Heart right ventricle (tissue), 16 donors: ENCODE results near the gene TNFRSF25. TPM values are rescaled to one million over a fixed set of nuclear protein-coding genes. Genes with fewer than 3 reads are reported as not detected.

Experiments
- ATAC-seq, 8 donors: fragments of 200-7000 bp; cut with Tn5 transposase; one replicate each; pipeline ENCODE4 v1.9.1; 2020; ENCODE audit warnings: mild to moderate bottlenecking in 8 of 8, moderate library complexity in 8 of 8, moderate number of reproducible peaks in 1 of 8
- DNase-seq, 2 donors: peaks; one replicate each; pipeline ENCODE4 v3.0.0-alpha.2; 2020
- H3K27ac ChIP-seq, 10 donors: fragments of 200-600 bp; sonication (generic) in 2 of 10; one replicate each; pipeline versions ENCODE4 v1.5.0 to v1.8.0; 2020 to 2022; ENCODE audit warnings: mild to moderate bottlenecking in 3 of 10
- H3K27me3 ChIP-seq, 7 donors: fragments of 200-600 bp; one replicate each; pipeline ENCODE4 v1.8.0; 2021 to 2022; ENCODE audit warnings: mild to moderate bottlenecking in 2 of 7
- H3K36me3 ChIP-seq, 9 donors: fragments of 200-600 bp; sonication (generic) in 1 of 9; one replicate each; pipeline versions ENCODE4 v1.5.0 to v1.8.0; 2020 to 2022; ENCODE audit warnings: mild to moderate bottlenecking in 2 of 9
- H3K4me1 ChIP-seq, 9 donors: fragments of 200-600 bp; sonication (generic) in 1 of 9; one replicate each; pipeline versions ENCODE4 v1.5.0 to v1.8.0; 2020 to 2022; ENCODE audit warnings: mild to moderate bottlenecking in 4 of 9
- H3K4me3 ChIP-seq, 10 donors: fragments of 200-600 bp; sonication (generic) in 2 of 10; one replicate each; pipeline versions ENCODE4 v1.5.0 to v1.8.0; 2020 to 2022; ENCODE audit warnings: mild to moderate bottlenecking in 7 of 10, moderate library complexity in 2 of 10
- H3K9me3 ChIP-seq, 11 donors: fragments of 200-600 bp in 10 of 11; sonication (generic) in 2 of 11; one replicate each; pipeline versions ENCODE4 v1.5.0 to v1.8.0; 2013 to 2022; ENCODE audit warnings: mild to moderate bottlenecking in 2 of 11, control low read depth in 1 of 11, moderate library complexity in 1 of 11
- CTCF ChIP-seq, 9 donors: fragments of 200-600 bp; sonication (generic) in 2 of 9; IDR thresholded peaks; one replicate each; pipeline versions ENCODE4 v1.5.0 to v1.8.0; 2021 to 2022; ENCODE audit warnings: antibody characterized with exemption in 9 of 9, mild to moderate bottlenecking in 5 of 9, moderate library complexity in 1 of 9
- WGBS, 2 donors: extraction: QIAGEN DNeasy Blood & Tissue Kit; methylation state at CpG; one replicate each; pipeline ENCODE4 v1.1.7; 2013; ENCODE audit warnings: inconsistent platforms in 1 of 2; 5-methylcytosine and 5-hydroxymethylcytosine counted together
- intact Hi-C, 10 donors: fragments of 100-400 bp; cut with DNase I; formaldehyde crosslinking; loops; one replicate each; pipeline versions ENCODE4 v1.11.1 to v1.14.2; 2022
- polyA plus RNA-seq, 2 donors: library from polyadenylated mRNA; stranded (reverse); fragments of 200-250 nt; gene quantifications; one replicate each; pipeline ENCODE4 v1.2.3, GENCODE V29; 2013
- total RNA-seq, 10 donors: library from RNA; stranded (reverse); fragmentation: NEBNext Ultra II Directional in 3 of 10; extraction: Animal tissue kit (Norgen Biotek cat#: 25700) in 3 of 10; gene quantifications; one replicate each; pipeline versions ENCODE4 v1.2.1 to v1.2.4, GENCODE V29; 2021 to 2023
- donor health status: Arrhythmogenic right ventricular cardiomyopathy.
- donor health status: ischemic (EF 13 %, LVEDD 7.1; RV severe dilation, severe dysfunction).
- donor health status: healthy with polysubstance abuse.
- donor health status: DM: no; HTN: yes; CAD: no.
- donor health status: DM: no; HTN: no; CAD: no.
- donor health status: ischemic (EF 25% LVEDD 6.9; RV normal size, moderate dysfunction).
- donor health status: ischemic (EF 25% LVEDD 5.7; RV mildly dilated, moderate dysfunction).
- donor health status: healthy.
- donor health status: DM: yes; HTN: yes; CAD: no.
- donor health status: Ischemic cardiomyopathy.
- donor health status: ischemic (EF 35%, LVEDD 5.7; RV mildly dilated, moderate dysfunction).
- donor health status: nonischemic (EF 11% LVEDD 7.7; RV severe dilation, severe dysfunction).
- donor health status: DM: yes; HTN: yes; CAD: no.
- donor health status: PGD.
- donor health status: ischemic (EF 29% LVEDD 5.4; RV normal size, mild dysfunction).
- donor health status: nonischemic (EF 23%, LVEDD 6.1; RV moderate dilation, normal function).

The TNFRSF25 gene
- total and polyA plus RNA-seq, 12 donors = 4.0 to 43.1 (median 7.3) TPM

DNA sequence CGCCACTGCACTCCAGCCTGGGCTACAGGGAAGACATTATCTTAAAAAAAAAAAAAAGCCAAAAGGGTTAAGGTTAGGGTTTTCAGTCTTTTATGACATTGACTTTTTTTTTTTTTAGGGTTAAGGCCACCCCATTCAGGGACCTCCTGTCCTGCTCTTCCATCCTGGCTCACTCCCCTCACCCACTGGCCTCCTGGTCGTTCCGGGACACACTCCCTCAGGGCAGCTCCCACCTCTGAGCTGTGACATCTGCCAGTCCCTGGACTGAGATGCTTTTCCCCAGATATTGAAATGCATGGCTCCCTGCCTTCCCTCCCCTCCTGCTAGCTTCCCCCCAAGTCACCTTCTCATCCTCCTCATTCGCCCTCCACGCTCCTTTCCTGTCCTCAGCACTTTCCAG is 15.8 kb upstream of the TNFRSF25 start:
- intact Hi-C loops = loop anchor here in 3 of 10 donors (10.0 kb wide), 3 partner anchors 53 to 163 kb away; no protein-coding TSS in a partner anchor
- H3K27me3 ChIP-seq = peaks cover 0 to 34% (median 5%) of the 10 kb centered on the region in 7 donors
- DNase-seq = no peak
- H3K9me3 ChIP-seq = no peaks in the 10 kb centered on the region
- peaks cover 0 to 21% (median 0%) of the 10 kb centered on the region in 9 donors for H3K36me3 ChIP-seq
- WGBS, 2 donors = 81 to 84% methylated on average over 4 to 5 of the region's 5 CpGs
- ATAC-seq = no peak
- H3K4me1 ChIP-seq = peaks cover 4 to 29% (median 19%) of the 10 kb centered on the region in 9 donors
- no peak overlapping the region for H3K27ac ChIP-seq
- no peak overlapping the region for H3K4me3 ChIP-seq
- TF ChIP-seq CTCF (IDR thresholded peaks at IDR 0.05) = no peak

- DNase-seq (no peak), ATAC-seq (no peak)
- H3K9me3 ChIP-seq = no peaks in the 10 kb centered on the region
- H3K27me3 ChIP-seq = no peaks in the 10 kb centered on the region
- no peak for TF ChIP-seq CTCF (IDR thresholded peaks at IDR 0.05)
- no peak overlapping the region for H3K27ac ChIP-seq
- WGBS, 2 donors = 88% methylated on average over 24 of the region's 24 CpGs
- H3K36me3 ChIP-seq = peaks cover 0 to 57% (median 15%) of the 10 kb centered on the region in 9 donors
- H3K4me1 ChIP-seq = peaks cover 0 to 3% (median 0%) of the 10 kb centered on the region in 9 donors
- intact Hi-C loops = no loop called here
- no peak overlapping the region for H3K4me3 ChIP-seq
Measured at GRCh38 chr1:6477039-6477820, 11.3 kb upstream of the TNFRSF25 start.

GRCh38 chr1:6476483-6476882 is 10.5 kb upstream of the TNFRSF25 start:
- DNase-seq (no peak), ATAC-seq (no peak)
- intact Hi-C loops = no loop called here
- H3K4me3 ChIP-seq = no peak overlapping the region
- TF ChIP-seq CTCF (IDR thresholded peaks at IDR 0.05) = no peak
- no peaks in the 10 kb centered on the region for H3K9me3 ChIP-seq
- no peaks in the 10 kb centered on the region for H3K27me3 ChIP-seq
- no peak overlapping the region for H3K27ac ChIP-seq
- peaks cover 0 to 62% (median 15%) of the 10 kb centered on the region in 9 donors for H3K36me3 ChIP-seq
- peaks cover 0 to 3% (median 0%) of the 10 kb centered on the region in 9 donors for H3K4me1 ChIP-seq
- WGBS, 2 donors = 93% methylated on average over 5 of the region's 5 CpGs

- no peaks in the 10 kb centered on the region for H3K9me3 ChIP-seq
- peak; percentile 42 to 79 (median 74) for ATAC-seq
- intact Hi-C loops = no loop called here
Measured at GRCh38 chr1:6475381-6476133, 9.6 kb upstream of the TNFRSF25 start.

More at GRCh38 chr1:6475381-6476133, 9.6 kb upstream of the TNFRSF25 start:
- H3K27me3 ChIP-seq = no peaks in the 10 kb centered on the region
- H3K27ac ChIP-seq = no peak overlapping the region
- peaks cover 0 to 3% (median 0%) of the 10 kb centered on the region in 9 donors for H3K4me1 ChIP-seq
- 34 to 45% methylated on average over 33 of the region's 33 CpGs for WGBS, 2 donors
- TF ChIP-seq CTCF (IDR thresholded peaks at IDR 0.05) = peak; percentile 72 to 97 (median 90)
- peaks cover 0 to 71% (median 21%) of the 10 kb centered on the region in 9 donors for H3K36me3 ChIP-seq
- no peak overlapping the region for H3K4me3 ChIP-seq
- DNase-seq = peak in 1 of 2 donors; percentile 63
